A673 (cell line): ENCODE measurements around the gene PDCD7.

Experiments used
- CTCF ChIP-seq: fragments of 300-800, 200-600 bp; sonication (generic); conservative IDR thresholded peaks from 2 replicates; pipeline ENCODE4 v1.5.1; 2017; ENCODE audit warnings: low read depth, mild to moderate bottlenecking, antibody characterized with exemption, low read length, moderate library complexity, mixed read lengths
- EZH2 ChIP-seq: fragments of 200-600 bp; sonication (generic); IDR thresholded peaks from 2 replicates; pipeline ENCODE4 v1.6.1; 2017; ENCODE audit warnings: borderline replicate concordance, low read depth, mild to moderate bottlenecking, mixed read lengths, antibody characterized with exemption, low read length; ENCODE audit not compliant: poor library complexity, severe bottlenecking

DNA sequence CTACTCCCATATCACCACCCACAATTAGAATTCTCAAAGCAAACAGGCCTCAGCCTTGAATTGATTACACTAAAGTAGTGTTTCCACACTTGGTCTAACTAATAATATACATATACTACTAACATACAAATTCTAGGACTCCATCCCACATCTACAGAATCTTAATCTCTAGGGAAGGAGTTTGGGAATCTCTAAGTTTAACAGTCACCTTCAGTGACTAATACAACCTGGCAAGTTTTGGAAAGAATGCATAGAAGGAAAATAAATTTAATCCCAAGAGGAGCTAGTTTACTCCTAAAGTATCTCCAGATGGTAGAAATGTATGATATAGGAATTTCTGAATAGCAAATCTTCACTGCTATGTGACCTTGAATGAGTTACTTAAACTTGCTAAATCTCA, 42.4 kb upstream of the PDCD7 start:
- TF ChIP-seq CTCF (no peak), EZH2 (no peak)
